Stimulated activated naive CD4-positive, alpha-beta T cell (primary cell): ENCODE results near the gene TERT.
"Not testable (repeated sequence)": the region's sequence is repeated elsewhere in the genome, so short reads cannot be mapped to it uniquely, and the experiment has no call there.

Source experiments
- DNase-seq, 6 experiments: peaks; one replicate each; lab custom pipeline; 2025; lab: John Stamatoyannopoulos, UW

TERT gene

GRCh38 chr5:1294206-1294834 is 548 bp downstream of the TERT start:
- DNase-seq = peak in 1 of 6 experiments; percentile 11

DNA sequence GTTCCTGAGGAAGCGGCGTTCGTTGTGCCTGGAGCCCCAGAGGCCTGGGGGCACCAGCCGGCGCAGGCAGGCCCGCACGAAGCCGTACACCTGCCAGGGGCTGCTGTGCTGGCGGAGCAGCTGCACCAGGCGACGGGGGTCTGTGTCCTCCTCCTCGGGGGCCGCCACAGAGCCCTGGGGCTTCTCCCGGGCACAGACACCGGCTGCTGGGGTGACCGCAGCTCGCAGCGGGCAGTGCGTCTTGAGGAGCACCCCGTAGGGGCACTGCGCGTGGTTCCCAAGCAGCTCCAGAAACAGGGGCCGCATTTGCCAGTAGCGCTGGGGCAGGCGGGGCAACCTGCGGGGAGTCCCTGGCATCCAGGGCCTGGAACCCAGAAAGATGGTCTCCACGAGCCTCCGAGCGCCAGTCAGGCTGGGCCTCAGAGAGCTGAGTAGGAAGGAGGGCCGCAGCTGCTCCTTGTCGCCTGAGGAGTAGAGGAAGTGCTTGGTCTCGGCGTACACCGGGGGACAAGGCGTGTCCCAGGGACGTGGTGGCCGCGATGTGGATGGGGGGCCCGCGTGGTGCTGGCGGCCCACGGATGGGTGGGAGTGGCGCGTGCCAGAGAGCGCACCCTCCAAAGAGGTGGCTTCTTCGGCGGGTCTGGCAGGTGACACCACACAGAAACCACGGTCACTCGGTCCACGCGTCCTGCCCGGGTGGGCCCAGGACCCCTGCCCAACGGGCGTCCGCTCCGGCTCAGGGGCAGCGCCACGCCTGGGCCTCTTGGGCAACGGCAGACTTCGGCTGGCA is 1.3 kb downstream of the TERT start:
- no peak for DNase-seq

DNA sequence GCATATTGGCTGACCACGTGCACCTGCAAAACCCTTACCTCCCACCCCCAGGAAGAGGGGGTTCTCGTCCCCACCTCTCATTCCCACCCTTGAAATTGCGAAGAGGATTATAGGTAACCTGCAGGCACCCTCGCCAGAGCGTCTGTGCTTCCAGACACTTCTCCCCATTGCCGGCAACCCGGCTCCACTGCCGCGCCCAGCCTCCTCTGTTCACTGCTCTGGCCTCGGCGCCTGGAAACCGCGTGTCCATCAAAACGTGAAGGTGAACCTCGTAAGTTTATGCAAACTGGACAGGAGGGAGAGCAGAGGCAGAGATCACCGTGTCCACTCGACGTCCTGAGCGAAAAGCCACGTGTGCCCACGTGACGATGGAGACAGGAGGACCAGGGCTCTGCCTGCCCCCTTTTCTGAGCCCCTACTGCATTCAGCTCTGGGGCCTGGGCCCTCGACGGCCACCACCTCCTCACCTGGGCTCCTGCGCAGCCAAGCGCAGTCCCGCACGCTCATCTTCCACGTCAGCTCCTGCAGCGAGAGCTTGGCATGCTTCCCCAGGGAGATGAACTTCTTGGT is 1.9 kb downstream of the TERT start:
- no peak for DNase-seq

GRCh38 chr5:1292139-1292538 is 2.7 kb downstream of the TERT start:
- DNase-seq = no peak

DNA sequence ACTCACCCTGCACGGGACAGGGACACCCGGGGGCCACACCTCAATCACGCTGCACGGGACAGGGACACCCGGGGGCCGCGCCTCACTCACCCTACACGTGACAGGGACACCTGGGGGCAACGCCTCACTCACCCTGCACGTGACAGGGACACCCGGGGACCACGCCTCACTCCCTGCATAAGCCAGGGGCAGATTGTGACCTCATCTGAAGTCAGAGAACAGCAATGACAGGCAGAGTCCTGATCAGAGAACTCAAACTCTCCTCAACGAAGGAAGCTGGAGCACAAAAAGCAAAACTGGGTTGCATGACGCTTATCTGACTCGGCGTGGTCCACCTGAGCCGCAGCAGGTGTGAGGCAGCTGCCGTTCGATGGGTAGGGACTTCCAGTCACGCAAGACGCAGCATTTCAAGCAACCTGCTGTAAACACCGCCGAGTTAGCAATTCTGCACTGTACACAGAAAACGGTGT is 3.2 kb downstream of the TERT start:
- no peak for DNase-seq

DNA sequence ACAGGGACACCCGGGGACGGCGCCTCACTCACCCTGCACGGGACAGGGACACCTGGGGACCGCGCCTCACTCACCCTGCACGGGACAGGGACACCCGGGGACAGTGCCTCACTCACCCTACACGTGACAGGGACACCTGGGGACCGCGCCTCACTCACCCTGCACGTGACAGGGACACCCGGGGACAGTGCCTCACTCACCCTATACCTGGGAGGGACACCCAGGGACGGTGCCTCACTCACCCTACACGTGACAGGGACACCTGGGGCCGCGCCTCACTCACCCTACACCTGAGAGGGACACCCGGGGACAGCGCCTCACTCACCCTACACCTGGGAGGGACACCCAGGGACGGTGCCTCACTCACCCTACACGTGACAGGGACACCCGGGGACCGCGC is 3.9 kb downstream of the TERT start:
- not testable (repeated sequence) for DNase-seq

DNA sequence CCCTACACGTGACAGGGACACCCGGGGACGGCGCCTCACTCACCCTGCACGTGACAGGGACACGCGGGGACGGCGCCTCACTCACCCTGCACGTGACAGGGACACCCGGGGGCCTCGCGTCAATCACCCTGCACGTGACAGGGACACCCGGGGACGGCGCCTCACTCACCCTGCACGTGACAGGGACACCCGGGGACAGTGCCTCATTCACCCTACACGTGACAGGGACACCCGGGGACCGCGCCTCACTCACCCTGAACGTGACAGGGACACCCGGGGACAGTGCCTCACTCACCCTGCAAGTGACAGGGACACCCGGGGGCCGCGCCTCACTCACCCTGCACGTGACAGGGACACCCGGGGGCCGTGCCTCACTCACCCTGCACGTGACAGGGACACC is 5.3 kb downstream of the TERT start:
- not testable (repeated sequence) for DNase-seq

- no peak for DNase-seq
Observed at GRCh38 chr5:1288439-1289335, 6.2 kb downstream of the TERT start.

DNA sequence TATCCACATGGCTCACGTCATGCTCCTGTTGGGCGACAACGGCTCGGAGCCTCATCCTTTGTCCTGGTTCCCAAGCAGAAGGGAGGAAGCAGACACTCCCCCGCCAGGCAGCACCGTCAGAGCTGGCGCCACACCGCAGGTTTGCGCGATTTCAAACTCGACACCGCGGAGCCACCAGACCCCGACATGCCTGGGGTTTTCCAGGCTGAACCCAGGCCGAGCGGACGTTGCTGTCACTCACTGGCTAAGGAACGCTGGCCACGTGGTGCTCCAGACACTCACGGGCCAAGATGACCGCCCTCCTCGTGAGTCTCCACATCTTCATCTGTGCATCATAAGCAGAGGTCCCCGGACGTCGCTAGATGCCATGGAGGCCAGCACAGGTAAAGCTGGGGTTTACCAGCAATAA is 9.0 kb downstream of the TERT start:
- no peak for DNase-seq

- DNase-seq = no peak
Observed at GRCh38 chr5:1285141-1285540, 9.7 kb downstream of the TERT start.

GRCh38 chr5:1284336-1284970 is 10.4 kb downstream of the TERT start:
- not testable (repeated sequence) for DNase-seq

DNA sequence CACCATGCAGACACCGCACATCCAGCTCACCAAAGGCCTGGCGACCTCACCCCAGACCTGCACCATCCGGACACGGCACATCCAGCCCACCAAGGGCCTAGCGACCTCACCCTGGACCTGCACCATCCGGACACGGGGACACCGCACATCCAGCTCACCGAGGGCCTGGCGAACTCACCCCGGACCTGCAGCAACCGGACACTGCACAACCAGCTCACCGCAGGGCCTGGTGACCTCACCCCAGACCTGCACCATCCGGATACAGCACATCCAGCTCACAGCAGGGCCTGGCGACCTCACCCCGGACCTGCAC is 11.2 kb downstream of the TERT start:
- DNase-seq = not testable (repeated sequence)

GRCh38 chr5:1282993-1283728 is 11.7 kb downstream of the TERT start:
- not testable (repeated sequence) for DNase-seq

DNA sequence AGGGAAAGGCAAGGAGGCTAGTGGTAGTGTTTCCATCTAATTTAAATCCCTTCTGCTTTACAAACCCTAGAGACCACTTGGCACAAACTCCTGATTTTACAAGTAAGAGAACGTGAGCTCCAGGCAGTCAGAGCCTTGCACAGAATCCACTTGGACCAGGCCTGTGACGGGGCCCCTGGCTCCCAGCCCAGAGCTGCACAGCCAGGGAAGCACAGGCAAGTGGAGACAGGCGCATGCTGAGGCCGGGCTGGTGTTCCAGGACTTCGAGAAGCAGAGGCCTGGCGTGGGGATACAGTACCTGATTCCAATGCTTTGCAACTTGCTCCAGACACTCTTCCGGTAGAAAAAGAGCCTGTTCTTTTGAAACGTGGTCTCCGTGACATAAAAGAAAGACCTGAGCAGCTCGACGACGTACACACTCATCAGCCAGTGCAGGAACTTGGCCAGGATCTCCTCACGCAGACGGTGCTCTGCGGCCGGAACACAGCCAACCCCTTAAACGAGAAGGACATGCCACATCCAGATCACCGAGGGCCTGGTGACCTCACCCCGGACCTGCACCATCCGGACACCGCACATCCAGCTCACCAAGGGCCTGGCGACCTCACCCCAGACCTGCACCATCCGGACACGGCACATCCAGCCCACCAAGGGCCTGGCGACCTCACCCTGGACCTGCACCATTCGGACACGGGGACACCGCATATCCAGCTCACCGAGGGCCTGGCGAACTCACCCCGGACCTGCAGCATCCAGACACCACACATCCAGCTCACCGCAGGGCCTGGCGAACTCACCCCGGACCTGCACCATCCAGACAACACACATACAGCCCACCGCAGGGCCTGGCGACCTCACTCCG is 12.5 kb downstream of the TERT start:
- DNase-seq = no peak

GRCh38 chr5:1281038-1281882 is 13.6 kb downstream of the TERT start:
- DNase-seq = no peak

GRCh38 chr5:1280177-1281037 is 14.5 kb downstream of the TERT start:
- DNase-seq = no peak

GRCh38 chr5:1279443-1280151 is 15.3 kb downstream of the TERT start:
- DNase-seq = no peak
